Measurements from ENCODE around the gene PRRT1B. TPM values are rescaled to one million over a fixed set of nuclear protein-coding genes. Genes with fewer than 3 reads are reported as not detected.

Gene PRRT1B
- total RNA-seq, 2 donors from 2014 or later: 2.0 to 4.5 TPM

DNA sequence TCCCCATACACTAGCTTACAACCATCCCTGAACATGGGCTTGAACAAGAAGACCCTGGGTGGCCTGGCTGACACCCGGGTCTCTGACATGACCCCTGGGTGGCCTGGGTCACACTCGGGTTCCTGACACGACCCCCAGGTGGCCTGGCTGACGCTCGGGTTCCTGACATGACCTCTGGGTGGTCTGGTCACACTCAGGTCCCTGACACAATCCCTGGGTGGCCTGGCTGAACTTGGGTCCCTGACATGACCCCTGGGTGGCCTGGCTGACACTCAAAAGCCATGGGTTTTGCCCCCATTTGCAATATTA is 38.0 kb downstream of the PRRT1B start:
- Histone ChIP-seq H3K9ac (ENCODE audit: low read depth in 2 of 2, low read length in 2 of 2) (no peak overlapping the region), H3K27ac (no peak overlapping the region), H3K36me3 (peaks cover 18% of the 10 kb centered on the region), H3K4me1 (no peaks in the 10 kb centered on the region), H3K9me3 (no peaks in the 10 kb centered on the region), H3K27me3 (no peaks in the 10 kb centered on the region), H3K4me3 (no peak overlapping the region)
- TF ChIP-seq, protein P1, sequence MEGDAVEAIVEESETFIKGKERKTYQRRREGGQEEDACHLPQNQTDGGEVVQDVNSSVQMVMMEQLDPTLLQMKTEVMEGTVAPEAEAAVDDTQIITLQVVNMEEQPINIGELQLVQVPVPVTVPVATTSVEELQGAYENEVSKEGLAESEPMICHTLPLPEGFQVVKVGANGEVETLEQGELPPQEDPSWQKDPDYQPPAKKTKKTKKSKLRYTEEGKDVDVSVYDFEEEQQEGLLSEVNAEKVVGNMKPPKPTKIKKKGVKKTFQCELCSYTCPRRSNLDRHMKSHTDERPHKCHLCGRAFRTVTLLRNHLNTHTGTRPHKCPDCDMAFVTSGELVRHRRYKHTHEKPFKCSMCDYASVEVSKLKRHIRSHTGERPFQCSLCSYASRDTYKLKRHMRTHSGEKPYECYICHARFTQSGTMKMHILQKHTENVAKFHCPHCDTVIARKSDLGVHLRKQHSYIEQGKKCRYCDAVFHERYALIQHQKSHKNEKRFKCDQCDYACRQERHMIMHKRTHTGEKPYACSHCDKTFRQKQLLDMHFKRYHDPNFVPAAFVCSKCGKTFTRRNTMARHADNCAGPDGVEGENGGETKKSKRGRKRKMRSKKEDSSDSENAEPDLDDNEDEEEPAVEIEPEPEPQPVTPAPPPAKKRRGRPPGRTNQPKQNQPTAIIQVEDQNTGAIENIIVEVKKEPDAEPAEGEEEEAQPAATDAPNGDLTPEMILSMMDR (IDR thresholded peaks at IDR 0.05): no peak
- DNase-seq: no peak
- intact Hi-C loops (cut with DNase I): no loop called here

- Histone ChIP-seq H3K9me3 (no peaks in the 10 kb centered on the region), H3K27me3 (no peaks in the 10 kb centered on the region), H3K27ac (no peak overlapping the region), H3K9ac (ENCODE audit: low read depth in 2 of 2, low read length in 2 of 2) (no peak overlapping the region), H3K4me1 (no peaks in the 10 kb centered on the region), H3K4me3 (no peak overlapping the region), H3K36me3 (peaks cover 22% of the 10 kb centered on the region)
- intact Hi-C loops (cut with DNase I): no loop called here
- TF ChIP-seq, protein P1 (IDR thresholded peaks at IDR 0.05): no peak
- DNase-seq: no peak
Measured at GRCh38 chr9:131583836-131584555, 38.7 kb downstream of the PRRT1B start.

DNA sequence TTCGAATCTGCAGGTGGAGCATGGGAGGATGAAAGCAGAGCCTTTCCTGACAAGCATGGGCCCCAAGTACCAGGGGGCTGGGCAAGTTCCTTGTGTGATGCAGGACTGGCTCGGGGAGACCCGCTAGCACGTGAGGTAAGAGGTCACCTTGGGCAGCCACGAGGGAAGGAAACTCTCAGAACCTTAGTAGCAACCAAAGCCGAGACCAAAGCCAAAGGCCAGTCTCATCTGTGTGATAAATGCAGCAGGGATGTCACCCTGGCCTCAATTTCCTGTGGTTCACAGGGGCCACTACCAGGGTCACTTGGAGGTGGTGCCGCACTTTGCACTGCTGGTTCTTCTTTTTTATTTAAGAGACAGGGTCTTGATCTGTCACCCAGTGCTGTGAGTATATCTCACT is 39.5 kb downstream of the PRRT1B start:
- intact Hi-C loops (cut with DNase I): no loop called here
- Histone ChIP-seq H3K36me3 (peaks cover 14% of the 10 kb centered on the region), H3K27ac (no peak overlapping the region)

GRCh38 chr9:131585375-131585774 is 40.1 kb downstream of the PRRT1B start:
- Histone ChIP-seq H3K9me3 (no peaks in the 10 kb centered on the region), H3K4me3 (no peak overlapping the region), H3K36me3 (peaks cover 14% of the 10 kb centered on the region), H3K27ac (no peak overlapping the region), H3K27me3 (no peaks in the 10 kb centered on the region), H3K4me1 (no peaks in the 10 kb centered on the region), H3K9ac (ENCODE audit: low read depth in 2 of 2, low read length in 2 of 2) (no peak overlapping the region)
- intact Hi-C loops (cut with DNase I): no loop called here
- TF ChIP-seq, protein P1 (IDR thresholded peaks at IDR 0.05): no peak
- DNase-seq: no peak

More for the DNA sequence above, 39.5 kb downstream of the PRRT1B start:
- H3K27me3 ChIP-seq: no peaks in the 10 kb centered on the region
- no peak for DNase-seq
- H3K4me3 ChIP-seq: no peak overlapping the region
- no peaks in the 10 kb centered on the region for H3K9me3 ChIP-seq
- H3K9ac ChIP-seq (ENCODE audit: low read depth in 2 of 2, low read length in 2 of 2): no peak overlapping the region
- TF ChIP-seq, protein P1 (IDR thresholded peaks at IDR 0.05): no peak
- no peaks in the 10 kb centered on the region for H3K4me1 ChIP-seq

DNA sequence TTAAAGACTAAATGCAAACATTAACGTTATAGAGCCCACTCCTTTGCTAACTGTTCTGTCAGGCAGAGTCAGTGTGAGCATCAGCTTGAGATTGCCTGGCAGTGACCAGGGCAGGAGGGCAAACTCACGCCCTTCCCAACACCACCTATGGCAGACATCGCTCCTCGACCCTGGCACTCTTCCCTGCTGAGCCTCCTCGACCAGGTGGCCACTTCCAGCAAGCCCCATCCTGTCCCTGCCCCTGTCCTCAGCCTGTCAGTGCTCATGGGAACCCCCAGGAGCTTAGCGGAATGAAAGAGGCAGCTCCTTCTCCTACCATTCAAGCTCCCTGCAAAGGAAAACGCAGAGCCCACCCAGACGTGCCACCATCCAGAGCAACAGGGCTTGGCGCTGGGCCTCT is 42.0 kb downstream of the PRRT1B start:
- Histone ChIP-seq H3K4me1 (no peaks in the 10 kb centered on the region), H3K9ac (ENCODE audit: low read depth in 2 of 2, low read length in 2 of 2) (no peak overlapping the region), H3K27ac (no peak overlapping the region), H3K36me3 (peaks cover 14% of the 10 kb centered on the region), H3K27me3 (no peaks in the 10 kb centered on the region), H3K9me3 (no peaks in the 10 kb centered on the region), H3K4me3 (no peak overlapping the region)
- TF ChIP-seq, protein P1 (IDR thresholded peaks at IDR 0.05): no peak
- no peak for DNase-seq
- intact Hi-C loops (cut with DNase I): no loop called here
